Esophagus muscularis mucosa (tissue), 3 donors: ENCODE measurements around the gene PRDX3.
A peak's percentile ranks its signal among the peaks of the same experiment; 100 is the strongest.

ENCODE experiments used
- CTCF ChIP-seq, 3 experiments: fragments of 200-600 bp in 2 of 3; fragments of 450-650 bp in 1 of 3; sonication (generic) in 2 of 3; IDR thresholded peaks; one replicate each; pipeline ENCODE4 v1.5.1; 2017 to 2019; ENCODE audit warnings: antibody characterized with exemption in 3 of 3, mild to moderate bottlenecking in 2 of 3, moderate library complexity in 1 of 3
- POLR2AphosphoS5 ChIP-seq, 2 donors: sonication (generic); formaldehyde crosslinking; IDR thresholded peaks; one replicate each; pipeline ENCODE4 v1.6.1; 2017; ENCODE audit warnings: antibody characterized with exemption in 2 of 2

GRCh38 chr10:119207366-119207666, 28.7 kb upstream of the PRDX3 start, which contains the start of gene GRK5:
- TF ChIP-seq CTCF (IDR thresholded peaks at IDR 0.05) (no peak), POLR2AphosphoS5 (IDR thresholded peaks at IDR 0.05) (peak; percentile 90 to 93)
